Tibial artery (tissue), 4 donors: ENCODE results near the gene CCDC68.

Source experiments
- DNase-seq, 2 donors: peaks; one replicate each; pipeline ENCODE4 v3.0.0-alpha.2; 2019
- H3K27ac ChIP-seq, 2 donors: fragments of 200-600 bp; sonication (generic) in 1 of 2; 1 replicate in 1 of 2; 2 replicates in 1 of 2; pipeline ENCODE4 v1.5.1; 2018 to 2019; ENCODE audit warnings: mild to moderate bottlenecking in 1 of 2
- H3K27me3 ChIP-seq, 2 donors: fragments of 200-600 bp; sonication (generic) in 1 of 2; one replicate each; pipeline versions ENCODE4 v1.5.1 to v1.6.0; 2016 to 2019
- H3K36me3 ChIP-seq, 3 donors: fragments of 200-600 bp; sonication (generic) in 2 of 3; one replicate each; pipeline ENCODE4 v1.5.1; 2016 to 2019; ENCODE audit warnings: mild to moderate bottlenecking in 2 of 3
- H3K4me1 ChIP-seq, 4 donors: fragments of 200-600 bp; sonication (generic) in 2 of 4; 1 replicate in 3 of 4; 2 replicates in 1 of 4; pipeline ENCODE4 v1.5.1; 2016 to 2019
- H3K4me3 ChIP-seq, 2 donors: fragments of 200-600 bp; sonication (generic) in 1 of 2; 1 replicate in 1 of 2; 2 replicates in 1 of 2; pipeline ENCODE4 v1.5.1; 2018 to 2019; ENCODE audit warnings: mild to moderate bottlenecking in 2 of 2
- H3K9me3 ChIP-seq, 3 donors: fragments of 200-600 bp; sonication (generic) in 1 of 3; one replicate each; pipeline ENCODE4 v1.5.1; 2016 to 2019
- intact Hi-C: fragments of 100-400 bp; cut with DNase I; formaldehyde crosslinking; loops from one replicate; pipeline ENCODE4 v1.15.0; 2023; ENCODE audit warnings: low total_unique reads
- TF ChIP-seq, protein P1 (sequence below), 2 experiments: fragments of 200-600 bp in 1 of 2; fragments of 450-650 bp in 1 of 2; IDR thresholded peaks; one replicate each; pipeline ENCODE4 v1.5.1; 2017 to 2019; ENCODE audit warnings: antibody characterized with exemption in 2 of 2, mild to moderate bottlenecking in 1 of 2, moderate library complexity in 1 of 2

Gene CCDC68

GRCh38 chr18:54899500-54899899 lies 59.8 kb downstream of the CCDC68 start:
- intact Hi-C loops, result no loop called here
- no peaks in the 10 kb centered on the region for H3K36me3 ChIP-seq
- no peaks in the 10 kb centered on the region for H3K27me3 ChIP-seq
- H3K4me1 ChIP-seq, result no peaks in the 10 kb centered on the region
- DNase-seq, result no peak
- peaks cover 0 to 2% (median 0%) of the 10 kb centered on the region in 3 donors for H3K9me3 ChIP-seq
- TF ChIP-seq, protein P1, sequence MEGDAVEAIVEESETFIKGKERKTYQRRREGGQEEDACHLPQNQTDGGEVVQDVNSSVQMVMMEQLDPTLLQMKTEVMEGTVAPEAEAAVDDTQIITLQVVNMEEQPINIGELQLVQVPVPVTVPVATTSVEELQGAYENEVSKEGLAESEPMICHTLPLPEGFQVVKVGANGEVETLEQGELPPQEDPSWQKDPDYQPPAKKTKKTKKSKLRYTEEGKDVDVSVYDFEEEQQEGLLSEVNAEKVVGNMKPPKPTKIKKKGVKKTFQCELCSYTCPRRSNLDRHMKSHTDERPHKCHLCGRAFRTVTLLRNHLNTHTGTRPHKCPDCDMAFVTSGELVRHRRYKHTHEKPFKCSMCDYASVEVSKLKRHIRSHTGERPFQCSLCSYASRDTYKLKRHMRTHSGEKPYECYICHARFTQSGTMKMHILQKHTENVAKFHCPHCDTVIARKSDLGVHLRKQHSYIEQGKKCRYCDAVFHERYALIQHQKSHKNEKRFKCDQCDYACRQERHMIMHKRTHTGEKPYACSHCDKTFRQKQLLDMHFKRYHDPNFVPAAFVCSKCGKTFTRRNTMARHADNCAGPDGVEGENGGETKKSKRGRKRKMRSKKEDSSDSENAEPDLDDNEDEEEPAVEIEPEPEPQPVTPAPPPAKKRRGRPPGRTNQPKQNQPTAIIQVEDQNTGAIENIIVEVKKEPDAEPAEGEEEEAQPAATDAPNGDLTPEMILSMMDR (IDR thresholded peaks at IDR 0.05), result no peak
- H3K27ac ChIP-seq, result no peak overlapping the region
- no peak overlapping the region for H3K4me3 ChIP-seq

DNA sequence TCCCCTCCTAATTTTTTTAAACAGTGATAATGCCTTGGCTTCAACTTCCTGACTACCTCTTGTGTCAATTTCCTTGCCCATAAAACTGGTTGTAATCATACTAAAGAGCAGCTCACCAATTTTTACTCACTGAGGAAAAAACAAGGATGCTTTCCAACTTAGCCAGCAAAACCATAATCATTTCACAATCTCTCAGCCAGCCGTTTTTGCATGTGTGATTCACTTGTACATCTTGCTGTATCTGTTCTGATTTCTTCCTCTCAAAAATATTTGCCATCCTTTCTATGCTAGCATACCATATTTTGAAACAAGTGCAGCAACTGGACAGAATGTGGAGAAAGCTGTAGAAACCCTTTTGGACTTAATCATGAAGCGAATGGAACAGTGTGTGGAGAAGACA lies 70.3 kb downstream of the CCDC68 start:
- TF ChIP-seq, protein P1 (IDR thresholded peaks at IDR 0.05), result no peak
- H3K4me3 ChIP-seq, result no peak overlapping the region

GRCh38 chr18:54888378-54888777 lies 70.9 kb downstream of the CCDC68 start:
- TF ChIP-seq, protein P1 (IDR thresholded peaks at IDR 0.05), result no peak
- Histone ChIP-seq H3K27me3 (no peaks in the 10 kb centered on the region), H3K4me1 (no peaks in the 10 kb centered on the region), H3K27ac (no peak overlapping the region), H3K9me3 (no peaks in the 10 kb centered on the region), H3K36me3 (no peaks in the 10 kb centered on the region), H3K4me3 (no peak overlapping the region)
- intact Hi-C loops, result no loop called here
- DNase-seq, result no peak

More for the DNA sequence above, 70.3 kb downstream of the CCDC68 start:
- H3K27me3 ChIP-seq, result no peaks in the 10 kb centered on the region
- H3K4me1 ChIP-seq, result no peaks in the 10 kb centered on the region
- no peaks in the 10 kb centered on the region for H3K36me3 ChIP-seq
- no peaks in the 10 kb centered on the region for H3K9me3 ChIP-seq
- DNase-seq, result no peak
- intact Hi-C loops, result no loop called here
- H3K27ac ChIP-seq, result no peak overlapping the region

- Histone ChIP-seq H3K9me3 (no peaks in the 10 kb centered on the region), H3K36me3 (no peaks in the 10 kb centered on the region), H3K27me3 (no peaks in the 10 kb centered on the region), H3K4me3 (no peak overlapping the region), H3K4me1 (no peaks in the 10 kb centered on the region), H3K27ac (no peak overlapping the region)
- intact Hi-C loops, result no loop called here
- DNase-seq, result no peak
- TF ChIP-seq, protein P1 (IDR thresholded peaks at IDR 0.05), result no peak
Observed at GRCh38 chr18:54883816-54884604, 75.3 kb downstream of the CCDC68 start.

DNA sequence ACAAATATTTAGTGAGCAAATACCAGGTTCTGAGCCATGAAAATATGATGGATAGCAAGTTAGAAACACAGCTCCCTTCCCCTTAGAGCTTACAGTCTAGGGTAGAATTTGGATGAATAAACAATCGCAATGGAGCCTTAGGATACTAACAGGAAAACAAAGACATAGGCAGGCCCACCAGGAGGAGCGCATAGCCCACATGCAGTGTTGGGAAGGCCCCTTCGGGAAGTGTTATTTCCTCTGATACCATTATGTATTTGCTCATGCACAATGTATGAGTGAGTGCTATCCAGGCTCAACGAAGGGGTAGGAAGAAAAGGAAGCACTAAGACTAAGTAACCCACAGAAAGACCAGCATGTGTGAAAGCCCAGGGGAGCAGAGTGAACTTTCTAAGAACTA lies 76.9 kb downstream of the CCDC68 start:
- intact Hi-C loops, result no loop called here
- Histone ChIP-seq H3K27ac (no peak overlapping the region), H3K36me3 (no peaks in the 10 kb centered on the region), H3K4me1 (no peaks in the 10 kb centered on the region), H3K27me3 (no peaks in the 10 kb centered on the region), H3K9me3 (no peaks in the 10 kb centered on the region), H3K4me3 (no peak overlapping the region)
- TF ChIP-seq, protein P1 (IDR thresholded peaks at IDR 0.05), result no peak
- no peak for DNase-seq
